ENCODE results near the gene CARS1. TPM values are rescaled to one million over a fixed set of nuclear protein-coding genes. Genes with fewer than 3 reads are reported as not detected.

Gene CARS1
- total and polyA plus RNA-seq, 9 of the 15 experiments (the other 6 are each of a cell fraction or from before 2014, with no cell fraction given), result 14.4 to 106 (median 73.6) TPM

- no peak for TF ChIP-seq MITF (IDR thresholded peaks at IDR 0.05)
- peak; percentile 77 for TF ChIP-seq NR2C1 (IDR thresholded peaks at IDR 0.05)
- TF ChIP-seq NR2C1 (tag; IDR thresholded peaks at IDR 0.05), result peak; percentile 91
- peak; percentile 78 for TF ChIP-seq CREM (IDR thresholded peaks at IDR 0.05; ENCODE audit: low read depth)
- peak; percentile 87; the same call in 1 of the 2 replicates for TF ChIP-seq CTBP1 (IDR thresholded peaks at IDR 0.05; ENCODE audit: borderline replicate concordance)
- peak; percentile 80 for TF ChIP-seq ZNF592 (IDR thresholded peaks at IDR 0.05)
- TF ChIP-seq ZNF431 (CRISPR knock-in tag; IDR thresholded peaks at IDR 0.05), result no peak
- TF ChIP-seq E2F1 (CRISPR knock-in tag; IDR thresholded peaks at IDR 0.05), result peak; percentile 85
- TF ChIP-seq IRF1 (CRISPR knock-in tag; IDR thresholded peaks at IDR 0.05; ENCODE audit: borderline replicate concordance), result no peak
- TF ChIP-seq KLF10 (CRISPR knock-in tag; IDR thresholded peaks at IDR 0.05), result no peak
- TF ChIP-seq ZC3H8 (IDR thresholded peaks at IDR 0.05), result no peak
- TF ChIP-seq RFX5 (IDR thresholded peaks at IDR 0.05; ENCODE audit: low read depth, low read length), result 0 out of 2 replicates have a peak, but pooled peaks have one; percentile 15
- no peak for TF ChIP-seq ARID2 (IDR thresholded peaks at IDR 0.05)
- no peak for TF ChIP-seq SREBF1 (IDR thresholded peaks at IDR 0.05; ENCODE audit: borderline replicate concordance, low read depth, low read length)
- TF ChIP-seq HMG20B (CRISPR knock-in tag; IDR thresholded peaks at IDR 0.05), result no peak
- 0 out of 2 replicates have a peak, but pooled peaks have one; percentile 81 for TF ChIP-seq BMI1 (IDR thresholded peaks at IDR 0.05; ENCODE audit: low read length)
- TF ChIP-seq YBX1 (IDR thresholded peaks at IDR 0.05), result no peak
- TF ChIP-seq THRAP3 (IDR thresholded peaks at IDR 0.05; ENCODE audit: borderline replicate concordance), result no peak
- TF ChIP-seq FOXP1 (CRISPR knock-in tag; IDR thresholded peaks at IDR 0.05), result no peak
- TF ChIP-seq ZNF23 (CRISPR knock-in tag; IDR thresholded peaks at IDR 0.05), result no peak
These were observed at the start of gene CARS1 (continued) for GRCh38 chr11:3057069-3057963.
